Measurements from ENCODE around the gene TXNDC9. TPM values are rescaled to one million over a fixed set of nuclear protein-coding genes. Genes with fewer than 3 reads are reported as not detected.
A peak's percentile ranks its signal among the peaks of the same experiment; 100 is the strongest.

The TXNDC9 gene
- total and polyA plus RNA-seq, 2 donors (not counting 1 experiment from before 2014, with no cell fraction given): 46.7 to 65.0 TPM

GRCh38 chr2:99340669-99341236 is 4.6 kb upstream of the TXNDC9 start:
- H3K9me3 ChIP-seq (ENCODE audit: control insufficient read depth, insufficient read depth, low read depth, low read length): no peaks in the 10 kb centered on the region
- H3K4me3 ChIP-seq (replicated peaks in 1 of 4; ENCODE audit: control extremely low read depth in 1 of 4, insufficient read depth in 1 of 4, low read depth in 3 of 4, low read length in 4 of 4): no peak overlapping the region
- no peaks in the 10 kb centered on the region for H3K4me1 ChIP-seq (ENCODE audit: control insufficient read depth, extremely low read depth, insufficient read depth, low read length)
- H4K20me1 ChIP-seq (ENCODE audit: control insufficient read depth, extremely low read depth, insufficient read depth, low read length): no peaks in the 10 kb centered on the region
- H3K27me3 ChIP-seq (ENCODE audit: control insufficient read depth, insufficient read depth, low read length): no peaks in the 10 kb centered on the region
- H3K9ac ChIP-seq (ENCODE audit: insufficient read depth, low read length): no peak overlapping the region
- no peak overlapping the region for H3K4me2 ChIP-seq (ENCODE audit: extremely low read depth, insufficient read depth, low read length)
- no peak overlapping the region for H3K27ac ChIP-seq (ENCODE audit: insufficient read depth, low read length)
- peak in 1 of 2 donors; percentile 2 for DNase-seq (ENCODE audit: low read depth in 2 of 2)
- no peak overlapping the region for H2AFZ ChIP-seq (ENCODE audit: low read length)
- no peak for TF ChIP-seq EZH2 (IDR thresholded peaks at IDR 0.05; ENCODE audit: low read length, missing control alignments)
- no peak for TF ChIP-seq CTCF (conservative IDR thresholded peaks at IDR 0.05 in 1 of 2, IDR thresholded peaks at IDR 0.05 in 1 of 2; ENCODE audit: low read depth in 1 of 2, low read length in 2 of 2)
- peaks cover 86% of the 10 kb centered on the region for H3K79me2 ChIP-seq (ENCODE audit: control insufficient read depth, insufficient read depth, low read length)
- H3K36me3 ChIP-seq (ENCODE audit: control insufficient read depth, insufficient read depth, low read length): no peaks in the 10 kb centered on the region

GRCh38 chr2:99338029-99338585 is 2.0 kb upstream of the TXNDC9 start:
- peak overlapping the region; percentile 83 for H3K4me2 ChIP-seq (ENCODE audit: extremely low read depth, insufficient read depth, low read length)
- peaks cover 86% of the 10 kb centered on the region for H3K79me2 ChIP-seq (ENCODE audit: control insufficient read depth, insufficient read depth, low read length)
- H3K4me1 ChIP-seq (ENCODE audit: control insufficient read depth, extremely low read depth, insufficient read depth, low read length): peaks cover 2% of the 10 kb centered on the region
- H3K9me3 ChIP-seq (ENCODE audit: control insufficient read depth, insufficient read depth, low read depth, low read length): no peaks in the 10 kb centered on the region
- no peak for TF ChIP-seq CTCF (conservative IDR thresholded peaks at IDR 0.05 in 1 of 2, IDR thresholded peaks at IDR 0.05 in 1 of 2; ENCODE audit: low read depth in 1 of 2, low read length in 2 of 2)
- TF ChIP-seq EZH2 (IDR thresholded peaks at IDR 0.05; ENCODE audit: low read length, missing control alignments): no peak
- H3K9ac ChIP-seq (ENCODE audit: insufficient read depth, low read length): peak overlapping the region; percentile 83
- H3K4me3 ChIP-seq (replicated peaks in 1 of 4; ENCODE audit: control extremely low read depth in 1 of 4, insufficient read depth in 1 of 4, low read depth in 3 of 4, low read length in 4 of 4): peak overlapping the region; percentile 89 to 97 (median 91)
- peak overlapping the region; percentile 83 for H3K27ac ChIP-seq (ENCODE audit: insufficient read depth, low read length)
- no peaks in the 10 kb centered on the region for H3K36me3 ChIP-seq (ENCODE audit: control insufficient read depth, insufficient read depth, low read length)
- peak; percentile 17 to 18 for DNase-seq (ENCODE audit: low read depth in 2 of 2)
- peak overlapping the region; percentile 72 for H2AFZ ChIP-seq (ENCODE audit: low read length)
- no peaks in the 10 kb centered on the region for H4K20me1 ChIP-seq (ENCODE audit: control insufficient read depth, extremely low read depth, insufficient read depth, low read length)
- H3K27me3 ChIP-seq (ENCODE audit: control insufficient read depth, insufficient read depth, low read length): no peaks in the 10 kb centered on the region

- peak; percentile 92 to 96 for DNase-seq (ENCODE audit: low read depth in 2 of 2)
- Histone ChIP-seq H3K27me3 (ENCODE audit: control insufficient read depth, insufficient read depth, low read length) (no peaks in the 10 kb centered on the region), H3K36me3 (ENCODE audit: control insufficient read depth, insufficient read depth, low read length) (no peaks in the 10 kb centered on the region), H2AFZ (ENCODE audit: low read length) (peak within 1 kb of the TSS; percentile 88), H3K9me3 (ENCODE audit: control insufficient read depth, insufficient read depth, low read depth, low read length) (no peaks in the 10 kb centered on the region), H3K27ac (ENCODE audit: insufficient read depth, low read length) (peak within 1 kb of the TSS; percentile 83), H3K79me2 (ENCODE audit: control insufficient read depth, insufficient read depth, low read length) (peaks cover 82% of the 10 kb centered on the region), H3K4me1 (ENCODE audit: control insufficient read depth, extremely low read depth, insufficient read depth, low read length) (peaks cover 2% of the 10 kb centered on the region), H4K20me1 (ENCODE audit: control insufficient read depth, extremely low read depth, insufficient read depth, low read length) (no peaks in the 10 kb centered on the region), H3K4me2 (ENCODE audit: extremely low read depth, insufficient read depth, low read length) (peak within 1 kb of the TSS; percentile 90), H3K4me3 (replicated peaks in 1 of 4; ENCODE audit: control extremely low read depth in 1 of 4, insufficient read depth in 1 of 4, low read depth in 3 of 4, low read length in 4 of 4) (peak within 1 kb of the TSS; percentile 89 to 97 (median 91)), H3K9ac (ENCODE audit: insufficient read depth, low read length) (peak within 1 kb of the TSS; percentile 85)
- TF ChIP-seq EZH2 (IDR thresholded peaks at IDR 0.05; ENCODE audit: low read length, missing control alignments): no peak
- TF ChIP-seq CTCF (conservative IDR thresholded peaks at IDR 0.05 in 1 of 2, IDR thresholded peaks at IDR 0.05 in 1 of 2; ENCODE audit: low read depth in 1 of 2, low read length in 2 of 2): peak; percentile 65 to 68
Measured at GRCh38 chr2:99337113-99338028, 1.2 kb upstream of the TXNDC9 start, which contains the start of gene EIF5B. Gene EIF5B (plus strand): TSS chr2:99337389. CDS start chr2:99337555, 166 bp downstream.

All from fibroblast of lung (primary cell).